Panc1 (cell line): ENCODE measurements around the gene IL17B. TPM values are rescaled to one million over a fixed set of nuclear protein-coding genes. Genes with fewer than 3 reads are reported as not detected.

ENCODE experiments used
- ATAC-seq: fragments of 200-7000 bp; cut with Tn5 transposase; 2 replicates; pipeline ENCODE4 v1.9.1; 2020; ENCODE audit warnings: mild to moderate bottlenecking, moderate library complexity
- BruUV-seq: library from RNA; stranded (reverse); fragments of 400-500 nt; replicated peaks from 2 replicates; lab custom pipeline; 2021; lab: Mats Ljungman, UMichigan
- CTCF ChIA-PET: fragments of 300-600 bp; sonication (Branson Sonifier 250); formaldehyde crosslinking; loops from one replicate; lab custom pipeline; 2022; ENCODE audit warnings: antibody characterized with exemption; lab: Charles Lee
- POLR2A ChIA-PET: fragments of 300-600 bp; sonication (Branson Sonifier 250); formaldehyde crosslinking; loops from one replicate; lab custom pipeline; 2022; ENCODE audit warnings: antibody characterized with exemption; lab: Charles Lee
- DNase-seq: peaks from one replicate; pipeline ENCODE4 v3.0.0-alpha.2; 2010; ENCODE audit warnings: low read depth, low spot score
- H3K27ac ChIP-seq: 2 replicates; pipeline ENCODE4 v1.5.1; 2011; ENCODE audit warnings: mild to moderate bottlenecking, low read length, inconsistent platforms
- H3K27me3 ChIP-seq: fragments of 200-500 bp; sonication (Bioruptor generic); 2 replicates; pipeline ENCODE4 v1.6.0; 2014; ENCODE audit warnings: low read length, inconsistent platforms; ENCODE audit not compliant: control insufficient read depth, insufficient read depth
- H3K36me3 ChIP-seq: fragments of 200-500 bp; sonication (Bioruptor generic); 2 replicates; pipeline ENCODE4 v1.5.1; 2014; ENCODE audit warnings: inconsistent platforms, mild to moderate bottlenecking, low read length, moderate library complexity; ENCODE audit not compliant: control insufficient read depth, insufficient read depth
- H3K4me1 ChIP-seq: 2 replicates; pipeline ENCODE4 v1.5.1; 2011; ENCODE audit warnings: inconsistent platforms, mild to moderate bottlenecking, low read length, moderate library complexity; ENCODE audit not compliant: control insufficient read depth, insufficient read depth
- H3K4me3 ChIP-seq, 2 experiments: 2 replicates each; pipeline ENCODE4 v1.5.1; 2011 to 2012; ENCODE audit warnings: low read depth in 2 of 2, low read length in 2 of 2, mild to moderate bottlenecking in 2 of 2, inconsistent platforms in 1 of 2, moderate library complexity in 1 of 2
- H3K9me3 ChIP-seq: fragments of 200-500 bp; sonication (Bioruptor generic); 2 replicates; pipeline ENCODE4 v1.5.1; 2014; ENCODE audit warnings: low read depth, mild to moderate bottlenecking, inconsistent platforms, low read length, moderate library complexity; ENCODE audit not compliant: control insufficient read depth, insufficient read depth
- CTCF ChIP-seq: fragments of 450-650 bp; IDR thresholded peaks from 2 replicates; pipeline ENCODE4 v1.5.1; 2017; ENCODE audit warnings: mild to moderate bottlenecking
- POLR2AphosphoS5 ChIP-seq: IDR thresholded peaks from 2 replicates; pipeline ENCODE4 v1.6.1; 2012; ENCODE audit warnings: mild to moderate bottlenecking, low read depth, low read length, moderate library complexity
- REST ChIP-seq, 2 experiments: IDR thresholded peaks; 2 replicates each; pipeline ENCODE4 v1.6.1; 2011 to 2012; ENCODE audit warnings: low read depth in 2 of 2, control low read depth in 1 of 2, low read length in 1 of 2, mild to moderate bottlenecking in 1 of 2, moderate library complexity in 1 of 2; ENCODE audit not compliant: insufficient read depth in 1 of 2
- SIN3A ChIP-seq: IDR thresholded peaks from 2 replicates; pipeline ENCODE4 v1.6.1; 2012; ENCODE audit warnings: low read depth, mild to moderate bottlenecking, low read length, moderate library complexity, borderline replicate concordance; ENCODE audit not compliant: insufficient read depth
- TCF7L2 ChIP-seq: IDR thresholded peaks from 2 replicates; pipeline ENCODE4 v1.6.1; 2011; ENCODE audit warnings: mild to moderate bottlenecking, low read depth, low read length, inconsistent platforms
- in situ Hi-C: cut with HindIII; loops from 2 replicates; pipeline ENCODE4 v1.10.0; 2016; ENCODE audit warnings: low sequenced_read_pairs, low pct_unique_long_range_greater_than_20kb
- intact Hi-C: fragments of 100-400 bp; cut with micrococcal nuclease; formaldehyde crosslinking; loops from one replicate; pipeline ENCODE4 v1.10.0; 2022; ENCODE audit not compliant: unreplicated experiment
- total RNA-seq: library from RNA; stranded (reverse); gene quantifications from one replicate; pipeline ENCODE4 v1.2.1, GENCODE V29; 2021; ENCODE audit not compliant: unreplicated experiment

The IL17B gene
- total RNA-seq, 1 experiment from 2014 or later = not detected

- ChIA-PET CTCF (no interaction called here), POLR2A (no interaction called here)
- TF ChIP-seq POLR2AphosphoS5 = no peak
- TF ChIP-seq TCF7L2 = no peak
- no peak for TF ChIP-seq REST (IDR thresholded peaks at IDR 0.05; ENCODE audit: insufficient read depth in 1 of 2, low read depth in 2 of 2, low read length in 1 of 2)
- no peak for TF ChIP-seq SIN3A
- TF ChIP-seq CTCF = no peak
- no TSS peak for BruUV-seq
- Histone ChIP-seq H3K4me3 (no peak overlapping the region), H3K27ac (no peak overlapping the region), H3K4me1 (no peaks in the 10 kb centered on the region), H3K36me3 (no peaks in the 10 kb centered on the region), H3K9me3 (no peaks in the 10 kb centered on the region), H3K27me3 (no peaks in the 10 kb centered on the region)
- DNase-seq (no peak), ATAC-seq (no peak)
- intact Hi-C loops = no loop called here
- in situ Hi-C loops = no loop called here
Measured at GRCh38 chr5:149374303-149374702, 4.8 kb downstream of the IL17B start.

GRCh38 chr5:149372932-149373331 lies 6.2 kb downstream of the IL17B start:
- CTCF ChIA-PET = no interaction called here

More at GRCh38 chr5:149372932-149373331, 6.2 kb downstream of the IL17B start:
- DNase-seq = no peak
- Histone ChIP-seq H3K4me1 (no peaks in the 10 kb centered on the region), H3K4me3 (no peak overlapping the region), H3K9me3 (no peaks in the 10 kb centered on the region), H3K27ac (no peak overlapping the region), H3K36me3 (no peaks in the 10 kb centered on the region), H3K27me3 (no peaks in the 10 kb centered on the region)
- intact Hi-C loops = no loop called here
- no peak for ATAC-seq
- no TSS peak for BruUV-seq
- POLR2A ChIA-PET = no interaction called here
- TF ChIP-seq CTCF = no peak
- no peak for TF ChIP-seq POLR2AphosphoS5
- TF ChIP-seq TCF7L2 = no peak
- no peak for TF ChIP-seq REST (IDR thresholded peaks at IDR 0.05; ENCODE audit: insufficient read depth in 1 of 2, low read depth in 2 of 2, low read length in 1 of 2)
- TF ChIP-seq SIN3A = no peak
- in situ Hi-C loops = no loop called here
